ENCODE results near the gene STK32A.

DNA sequence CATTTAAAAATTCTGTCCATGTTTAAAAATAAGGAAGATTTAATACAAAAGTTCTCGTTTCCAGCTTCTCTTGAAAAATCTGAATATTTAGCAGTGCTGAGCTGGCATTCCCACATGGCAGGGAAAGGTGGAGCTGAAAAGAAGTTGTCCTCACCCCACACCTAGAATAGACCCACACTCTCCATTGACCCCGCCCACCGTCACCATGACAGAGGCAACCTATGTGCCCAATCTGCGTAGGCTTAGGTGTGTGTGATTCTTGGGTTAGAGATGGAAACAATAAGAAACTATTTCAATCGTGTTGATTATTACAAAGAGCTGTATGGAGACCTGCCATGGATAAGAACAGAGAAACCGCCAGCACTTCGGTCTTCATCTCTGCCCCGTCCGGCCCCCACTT lies 8.9 kb upstream of the STK32A start:
- TF ChIP-seq, protein P1, sequence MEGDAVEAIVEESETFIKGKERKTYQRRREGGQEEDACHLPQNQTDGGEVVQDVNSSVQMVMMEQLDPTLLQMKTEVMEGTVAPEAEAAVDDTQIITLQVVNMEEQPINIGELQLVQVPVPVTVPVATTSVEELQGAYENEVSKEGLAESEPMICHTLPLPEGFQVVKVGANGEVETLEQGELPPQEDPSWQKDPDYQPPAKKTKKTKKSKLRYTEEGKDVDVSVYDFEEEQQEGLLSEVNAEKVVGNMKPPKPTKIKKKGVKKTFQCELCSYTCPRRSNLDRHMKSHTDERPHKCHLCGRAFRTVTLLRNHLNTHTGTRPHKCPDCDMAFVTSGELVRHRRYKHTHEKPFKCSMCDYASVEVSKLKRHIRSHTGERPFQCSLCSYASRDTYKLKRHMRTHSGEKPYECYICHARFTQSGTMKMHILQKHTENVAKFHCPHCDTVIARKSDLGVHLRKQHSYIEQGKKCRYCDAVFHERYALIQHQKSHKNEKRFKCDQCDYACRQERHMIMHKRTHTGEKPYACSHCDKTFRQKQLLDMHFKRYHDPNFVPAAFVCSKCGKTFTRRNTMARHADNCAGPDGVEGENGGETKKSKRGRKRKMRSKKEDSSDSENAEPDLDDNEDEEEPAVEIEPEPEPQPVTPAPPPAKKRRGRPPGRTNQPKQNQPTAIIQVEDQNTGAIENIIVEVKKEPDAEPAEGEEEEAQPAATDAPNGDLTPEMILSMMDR (IDR thresholded peaks at IDR 0.05), result no peak
- TF ChIP-seq POLR2AphosphoS5 (IDR thresholded peaks at IDR 0.05; ENCODE audit: low read depth, low read length) (no peak), SIN3A (IDR thresholded peaks at IDR 0.05; ENCODE audit: borderline replicate concordance, insufficient read depth, low read depth, low read length) (no peak)
